Measurements from ENCODE around the gene AKAP7. TPM values are rescaled to one million over a fixed set of nuclear protein-coding genes. Genes with fewer than 3 reads are reported as not detected.
"Not testable (repeated sequence)": the region's sequence is repeated elsewhere in the genome, so short reads cannot be mapped to it uniquely, and the experiment has no call there.

The AKAP7 gene
- 2.9 and 3.2 TPM in 2 replicates for total RNA-seq (2014; rRNA removed; shearing (Covaris generic))

GRCh38 chr6:131135244-131136020, at the start of gene AKAP7:
AKAP7 (plus strand) TSS chr6:131135467; CDS start chr6:131135764, 297 bp downstream.
- peak; percentile 23 for DNase-seq (ENCODE audit: low spot score)

GRCh38 chr6:131090339-131090738, 44.9 kb upstream of the AKAP7 start:
- DNase-seq (ENCODE audit: low spot score): not testable (repeated sequence)

- DNase-seq (ENCODE audit: low spot score): not testable (repeated sequence)
These were observed 43.3 kb upstream of the AKAP7 start for GRCh38 chr6:131091944-131092343.

- no peak for DNase-seq (ENCODE audit: low spot score)
These were observed 41.9 kb upstream of the AKAP7 start for GRCh38 chr6:131093334-131093733.

- no peak for DNase-seq (ENCODE audit: low spot score)
These were observed 38.5 kb upstream of the AKAP7 start for GRCh38 chr6:131096786-131097185.

GRCh38 chr6:131101911-131102680, 33.2 kb upstream of the AKAP7 start:
- DNase-seq (ENCODE audit: low spot score): no peak

- no peak for DNase-seq (ENCODE audit: low spot score)
These were observed 32.0 kb upstream of the AKAP7 start for GRCh38 chr6:131103296-131103695.

GRCh38 chr6:131103901-131104300, 31.4 kb upstream of the AKAP7 start:
- DNase-seq (ENCODE audit: low spot score): no peak

GRCh38 chr6:131107151-131107550, 28.1 kb upstream of the AKAP7 start:
- DNase-seq (ENCODE audit: low spot score): no peak

- DNase-seq (ENCODE audit: low spot score): no peak
These were observed 23.0 kb upstream of the AKAP7 start for GRCh38 chr6:131112249-131112648.

GRCh38 chr6:131115651-131116050, 19.6 kb upstream of the AKAP7 start:
- no peak for DNase-seq (ENCODE audit: low spot score)

- DNase-seq (ENCODE audit: low spot score): no peak
These were observed 18.9 kb upstream of the AKAP7 start for GRCh38 chr6:131116321-131116720.

- DNase-seq (ENCODE audit: low spot score): peak; percentile 20
These were observed 18.4 kb upstream of the AKAP7 start for GRCh38 chr6:131116755-131117360.

- DNase-seq (ENCODE audit: low spot score): no peak
These were observed 17.4 kb upstream of the AKAP7 start for GRCh38 chr6:131117878-131118277.

- no peak for DNase-seq (ENCODE audit: low spot score)
These were observed 13.3 kb upstream of the AKAP7 start for GRCh38 chr6:131122007-131122406.

- no peak for DNase-seq (ENCODE audit: low spot score)
These were observed 12.8 kb upstream of the AKAP7 start for GRCh38 chr6:131122516-131122915.

GRCh38 chr6:131124336-131125071, 10.8 kb upstream of the AKAP7 start:
- DNase-seq (ENCODE audit: low spot score): no peak

GRCh38 chr6:131125431-131125830, 9.8 kb upstream of the AKAP7 start:
- DNase-seq (ENCODE audit: low spot score): no peak

- no peak for DNase-seq (ENCODE audit: low spot score)
These were observed 5.3 kb upstream of the AKAP7 start for GRCh38 chr6:131129689-131130553.

GRCh38 chr6:131130554-131130940, 4.7 kb upstream of the AKAP7 start:
- no peak for DNase-seq (ENCODE audit: low spot score)

GRCh38 chr6:131132360-131132759, 2.9 kb upstream of the AKAP7 start:
- no peak for DNase-seq (ENCODE audit: low spot score)

Data from H4 (cell line).